ENCODE results near the gene GNG3.

Gene GNG3

GRCh38 chr11:62715150-62716130 lies 8.0 kb downstream of the GNG3 start:
- Histone ChIP-seq H3K36me3 (ENCODE audit: control insufficient read depth, insufficient read depth, low read length) (peaks cover 23% of the 10 kb centered on the region), H3K27ac (ENCODE audit: low read depth, low read length) (no peak overlapping the region), H2AK5ac (ENCODE audit: low read length) (no peak overlapping the region), H3K79me1 (ENCODE audit: low read length) (peaks cover 1% of the 10 kb centered on the region), H3K4me3 (ENCODE audit: low read length) (no peak overlapping the region), H3K9ac (ENCODE audit: low read length) (no peak overlapping the region), H2BK5ac (ENCODE audit: low read length) (no peak overlapping the region), H3K4me2 (ENCODE audit: low read length) (no peak overlapping the region), H3K27me3 (ENCODE audit: insufficient read depth, low read length, poor library complexity) (no peaks in the 10 kb centered on the region), H3K4ac (ENCODE audit: low read depth, low read length) (no peak overlapping the region), H4K8ac (ENCODE audit: low read depth, low read length) (no peak overlapping the region), H3K18ac (ENCODE audit: low read length) (no peak overlapping the region), H2BK120ac (ENCODE audit: low read depth, low read length) (no peak overlapping the region), H2BK15ac (replicated peaks; ENCODE audit: low read depth) (no peak overlapping the region), H3K56ac (ENCODE audit: low read length) (no peak overlapping the region), H3K4me1 (ENCODE audit: control insufficient read depth, low read depth, low read length) (no peaks in the 10 kb centered on the region), H4K5ac (ENCODE audit: low read length) (no peak overlapping the region), H3K23ac (ENCODE audit: low read length) (no peak overlapping the region), H3K79me2 (ENCODE audit: control insufficient read depth, insufficient read depth, low read length) (no peaks in the 10 kb centered on the region)
- WGBS (ENCODE audit: extremely low coverage, insufficient coverage, low lambda C conversion rate), result no CpG with 5 or more reads among the region's 24 CpGs
- peak; percentile 24 for DNase-seq

GRCh38 chr11:62716206-62716605 lies 8.7 kb downstream of the GNG3 start:
- Histone ChIP-seq H3K79me1 (ENCODE audit: low read length) (peaks cover 1% of the 10 kb centered on the region), H3K27me3 (ENCODE audit: insufficient read depth, low read length, poor library complexity) (no peaks in the 10 kb centered on the region), H4K8ac (ENCODE audit: low read depth, low read length) (no peak overlapping the region), H3K36me3 (ENCODE audit: control insufficient read depth, insufficient read depth, low read length) (peaks cover 24% of the 10 kb centered on the region), H3K79me2 (ENCODE audit: control insufficient read depth, insufficient read depth, low read length) (no peaks in the 10 kb centered on the region), H2BK5ac (ENCODE audit: low read length) (no peak overlapping the region), H2AK5ac (ENCODE audit: low read length) (no peak overlapping the region), H3K9ac (ENCODE audit: low read length) (no peak overlapping the region), H3K4ac (ENCODE audit: low read depth, low read length) (no peak overlapping the region), H2BK120ac (ENCODE audit: low read depth, low read length) (no peak overlapping the region), H3K27ac (ENCODE audit: low read depth, low read length) (no peak overlapping the region), H3K18ac (ENCODE audit: low read length) (no peak overlapping the region), H3K4me3 (ENCODE audit: low read length) (no peak overlapping the region), H3K4me1 (ENCODE audit: control insufficient read depth, low read depth, low read length) (no peaks in the 10 kb centered on the region), H3K23ac (ENCODE audit: low read length) (no peak overlapping the region), H3K56ac (ENCODE audit: low read length) (no peak overlapping the region), H2BK15ac (replicated peaks; ENCODE audit: low read depth) (no peak overlapping the region), H4K5ac (ENCODE audit: low read length) (no peak overlapping the region), H3K4me2 (ENCODE audit: low read length) (no peak overlapping the region)
- no CpG with 5 or more reads among the region's 5 CpGs for WGBS (ENCODE audit: extremely low coverage, insufficient coverage, low lambda C conversion rate)
- no peak for DNase-seq

DNA sequence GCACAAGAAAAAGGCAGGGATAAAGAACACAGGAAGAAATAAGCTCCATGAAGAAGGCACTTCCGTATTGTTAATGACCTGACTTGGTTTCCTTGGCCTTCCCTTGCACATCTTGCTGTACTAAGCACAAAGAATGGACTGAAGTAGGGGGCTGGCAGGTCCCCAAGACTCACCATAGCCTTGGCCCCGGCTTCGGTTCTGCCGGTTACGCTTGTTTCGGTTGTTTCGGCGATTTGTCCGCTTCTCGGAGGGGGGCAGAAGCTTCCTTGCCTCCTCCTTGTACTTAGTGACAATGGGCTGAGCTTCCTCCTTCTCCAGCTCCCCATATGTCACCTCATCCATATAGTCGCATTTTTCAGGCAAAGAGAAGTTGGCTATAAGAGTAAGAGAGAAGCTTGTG lies 9.3 kb downstream of the GNG3 start:
- Histone ChIP-seq H4K5ac (ENCODE audit: low read length) (no peak overlapping the region), H3K4me3 (ENCODE audit: low read length) (no peak overlapping the region), H3K18ac (ENCODE audit: low read length) (no peak overlapping the region), H3K23ac (ENCODE audit: low read length) (no peak overlapping the region), H3K79me1 (ENCODE audit: low read length) (peaks cover 3% of the 10 kb centered on the region), H2BK120ac (ENCODE audit: low read depth, low read length) (no peak overlapping the region), H3K56ac (ENCODE audit: low read length) (no peak overlapping the region), H3K4me1 (ENCODE audit: control insufficient read depth, low read depth, low read length) (no peaks in the 10 kb centered on the region), H3K36me3 (ENCODE audit: control insufficient read depth, insufficient read depth, low read length) (peaks cover 29% of the 10 kb centered on the region), H4K8ac (ENCODE audit: low read depth, low read length) (no peak overlapping the region), H3K4me2 (ENCODE audit: low read length) (no peak overlapping the region), H2AK5ac (ENCODE audit: low read length) (no peak overlapping the region), H3K27ac (ENCODE audit: low read depth, low read length) (no peak overlapping the region), H3K9ac (ENCODE audit: low read length) (no peak overlapping the region), H2BK15ac (replicated peaks; ENCODE audit: low read depth) (no peak overlapping the region), H2BK5ac (ENCODE audit: low read length) (no peak overlapping the region), H3K79me2 (ENCODE audit: control insufficient read depth, insufficient read depth, low read length) (no peaks in the 10 kb centered on the region), H3K4ac (ENCODE audit: low read depth, low read length) (no peak overlapping the region), H3K27me3 (ENCODE audit: insufficient read depth, low read length, poor library complexity) (no peaks in the 10 kb centered on the region)
- no peak for DNase-seq
- no CpG with 5 or more reads among the region's 11 CpGs for WGBS (ENCODE audit: extremely low coverage, insufficient coverage, low lambda C conversion rate)

GRCh38 chr11:62719302-62719978 lies 12.0 kb downstream of the GNG3 start:
- Histone ChIP-seq H2AK5ac (ENCODE audit: low read length) (no peak overlapping the region), H3K4me3 (ENCODE audit: low read length) (no peak overlapping the region), H3K23ac (ENCODE audit: low read length) (no peak overlapping the region), H3K4me2 (ENCODE audit: low read length) (no peak overlapping the region), H4K8ac (ENCODE audit: low read depth, low read length) (no peak overlapping the region), H3K56ac (ENCODE audit: low read length) (no peak overlapping the region), H3K27me3 (ENCODE audit: insufficient read depth, low read length, poor library complexity) (no peaks in the 10 kb centered on the region), H3K79me2 (ENCODE audit: control insufficient read depth, insufficient read depth, low read length) (peaks cover 16% of the 10 kb centered on the region), H2BK15ac (replicated peaks; ENCODE audit: low read depth) (no peak overlapping the region), H3K27ac (ENCODE audit: low read depth, low read length) (no peak overlapping the region), H3K4ac (ENCODE audit: low read depth, low read length) (no peak overlapping the region), H3K18ac (ENCODE audit: low read length) (no peak overlapping the region), H2BK120ac (ENCODE audit: low read depth, low read length) (no peak overlapping the region), H3K4me1 (ENCODE audit: control insufficient read depth, low read depth, low read length) (no peaks in the 10 kb centered on the region), H3K9ac (ENCODE audit: low read length) (no peak overlapping the region), H3K36me3 (ENCODE audit: control insufficient read depth, insufficient read depth, low read length) (peaks cover 44% of the 10 kb centered on the region), H3K79me1 (ENCODE audit: low read length) (peaks cover 17% of the 10 kb centered on the region), H2BK5ac (ENCODE audit: low read length) (no peak overlapping the region), H4K5ac (ENCODE audit: low read length) (no peak overlapping the region)
- no CpG with 5 or more reads among the region's 2 CpGs for WGBS (ENCODE audit: extremely low coverage, insufficient coverage, low lambda C conversion rate)
- no peak for DNase-seq

- no peak overlapping the region for H2BK120ac ChIP-seq (ENCODE audit: low read depth, low read length)
- H4K5ac ChIP-seq (ENCODE audit: low read length), result no peak overlapping the region
- peaks cover 16% of the 10 kb centered on the region for H3K79me1 ChIP-seq (ENCODE audit: low read length)
- H2BK5ac ChIP-seq (ENCODE audit: low read length), result no peak overlapping the region
- H3K4ac ChIP-seq (ENCODE audit: low read depth, low read length), result no peak overlapping the region
- no peaks in the 10 kb centered on the region for H3K27me3 ChIP-seq (ENCODE audit: insufficient read depth, low read length, poor library complexity)
- peaks cover 37% of the 10 kb centered on the region for H3K36me3 ChIP-seq (ENCODE audit: control insufficient read depth, insufficient read depth, low read length)
- H3K4me3 ChIP-seq (ENCODE audit: low read length), result no peak overlapping the region
- H3K18ac ChIP-seq (ENCODE audit: low read length), result no peak overlapping the region
- no peak overlapping the region for H3K56ac ChIP-seq (ENCODE audit: low read length)
- H4K8ac ChIP-seq (ENCODE audit: low read depth, low read length), result no peak overlapping the region
- no peak overlapping the region for H3K27ac ChIP-seq (ENCODE audit: low read depth, low read length)
- no CpG with 5 or more reads among the region's 7 CpGs for WGBS (ENCODE audit: extremely low coverage, insufficient coverage, low lambda C conversion rate)
- H3K23ac ChIP-seq (ENCODE audit: low read length), result no peak overlapping the region
- DNase-seq, result peak; percentile 73
- H2AK5ac ChIP-seq (ENCODE audit: low read length), result no peak overlapping the region
- H2BK15ac ChIP-seq (replicated peaks; ENCODE audit: low read depth), result no peak overlapping the region
- no peak overlapping the region for H3K4me2 ChIP-seq (ENCODE audit: low read length)
- no peak overlapping the region for H3K9ac ChIP-seq (ENCODE audit: low read length)
- H3K4me1 ChIP-seq (ENCODE audit: control insufficient read depth, low read depth, low read length), result peaks cover 3% of the 10 kb centered on the region
- peaks cover 40% of the 10 kb centered on the region for H3K79me2 ChIP-seq (ENCODE audit: control insufficient read depth, insufficient read depth, low read length)
Observed at GRCh38 chr11:62721994-62722393, 14.5 kb downstream of the GNG3 start.

All from mesendoderm (in vitro differentiated cells).